Adrenal gland (tissue), 5 donors: ENCODE results near the gene MMP10.

Source experiments
- CTCF ChIP-seq, 6 experiments: fragments of 450-650 bp in 4 of 6; fragments of 200-600 bp in 2 of 6; sonication (generic) in 1 of 6; IDR thresholded peaks; 1 replicate in 5 of 6; 2 replicates in 1 of 6; pipeline versions ENCODE4 v1.5.1 to v1.8.0; 2016 to 2021; ENCODE audit warnings: antibody characterized with exemption in 6 of 6, mild to moderate bottlenecking in 2 of 6, moderate library complexity in 1 of 6
- POLR2A ChIP-seq, 2 donors: fragments of 450-650 bp; IDR thresholded peaks; one replicate each; pipeline ENCODE4 v1.6.1; 2017; ENCODE audit warnings: antibody characterized with exemption in 2 of 2, mild to moderate bottlenecking in 2 of 2, moderate library complexity in 1 of 2
- donor health status: DM: no; HTN: no; CAD: no.

DNA sequence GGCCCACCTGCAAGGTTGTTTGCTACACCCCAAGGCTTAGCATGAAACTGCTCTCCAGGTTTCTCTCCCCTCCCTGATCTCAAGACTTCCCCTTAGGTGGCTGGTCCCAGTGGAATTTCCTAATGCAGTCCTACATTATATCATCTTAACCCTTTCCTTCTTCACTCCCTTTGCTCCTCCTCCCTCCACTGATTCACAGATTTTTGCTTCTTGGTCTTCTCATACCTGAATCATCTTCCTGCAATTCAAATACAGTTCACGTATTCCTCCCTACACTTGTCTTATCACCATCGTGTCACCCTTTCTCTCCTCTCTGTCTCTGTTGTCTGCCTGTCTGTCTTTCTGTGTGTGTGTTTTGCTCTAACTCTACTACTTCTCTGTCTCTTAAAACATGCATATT, 17.0 kb downstream of the MMP10 start:
- TF ChIP-seq CTCF (IDR thresholded peaks at IDR 0.05) = no peak
- no peak for TF ChIP-seq POLR2A (IDR thresholded peaks at IDR 0.05)
